ENCODE measurements around the gene FOXC1.

The FOXC1 gene

DNA sequence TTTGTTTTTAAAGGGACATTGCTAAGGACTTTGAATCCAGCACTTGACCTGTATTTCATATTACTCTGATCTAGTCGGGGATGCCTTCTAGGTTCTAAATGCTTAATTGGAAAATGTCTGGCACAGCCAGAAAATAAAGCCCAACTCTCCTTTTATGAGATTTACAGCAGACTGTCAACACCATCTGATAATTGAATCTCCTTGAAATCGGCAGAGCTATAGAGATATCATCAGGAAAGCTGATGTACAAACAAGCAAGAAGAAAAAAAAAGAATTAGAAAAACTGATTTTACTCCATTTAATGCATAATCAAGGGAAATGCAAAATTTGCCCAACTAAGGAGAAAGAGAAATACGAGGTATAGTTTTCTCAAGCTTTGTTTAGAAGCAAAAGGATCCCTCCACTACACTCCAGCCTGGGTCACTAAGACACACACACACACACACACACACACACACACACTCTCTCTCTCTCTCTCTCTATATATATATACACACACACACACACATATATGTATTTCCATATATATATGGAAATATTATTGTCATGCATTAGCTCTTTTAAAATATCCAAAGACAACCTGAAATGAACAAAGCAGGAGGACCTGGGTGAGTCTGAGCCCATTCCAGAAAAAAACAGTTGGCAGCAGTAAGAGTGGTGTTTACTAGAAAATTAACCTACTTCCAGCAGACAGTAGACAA, 9.5 kb upstream of the FOXC1 start:
- DNase-seq (ENCODE audit: low read depth in 2 of 2): no peak

DNA sequence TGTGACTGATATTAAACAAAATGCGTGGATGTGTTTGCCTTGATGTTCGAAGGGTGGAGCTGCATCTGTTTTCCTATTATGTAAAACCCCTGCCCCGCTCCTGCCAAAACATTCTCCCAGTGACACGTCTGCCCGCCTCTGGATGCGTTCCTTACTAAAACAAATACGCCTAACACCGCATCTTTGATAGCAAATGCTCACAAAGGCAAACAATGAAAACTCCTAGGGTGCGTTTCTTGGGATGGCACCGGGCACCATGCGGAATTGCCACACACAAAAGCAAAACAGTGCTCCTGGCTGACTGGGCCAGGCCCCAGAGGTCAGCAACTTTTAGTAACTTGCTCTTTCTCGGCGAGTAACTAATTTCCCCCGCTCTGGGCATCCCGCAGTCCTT, 9.0 kb upstream of the FOXC1 start:
- no peak for DNase-seq (ENCODE audit: low read depth in 2 of 2)

DNA sequence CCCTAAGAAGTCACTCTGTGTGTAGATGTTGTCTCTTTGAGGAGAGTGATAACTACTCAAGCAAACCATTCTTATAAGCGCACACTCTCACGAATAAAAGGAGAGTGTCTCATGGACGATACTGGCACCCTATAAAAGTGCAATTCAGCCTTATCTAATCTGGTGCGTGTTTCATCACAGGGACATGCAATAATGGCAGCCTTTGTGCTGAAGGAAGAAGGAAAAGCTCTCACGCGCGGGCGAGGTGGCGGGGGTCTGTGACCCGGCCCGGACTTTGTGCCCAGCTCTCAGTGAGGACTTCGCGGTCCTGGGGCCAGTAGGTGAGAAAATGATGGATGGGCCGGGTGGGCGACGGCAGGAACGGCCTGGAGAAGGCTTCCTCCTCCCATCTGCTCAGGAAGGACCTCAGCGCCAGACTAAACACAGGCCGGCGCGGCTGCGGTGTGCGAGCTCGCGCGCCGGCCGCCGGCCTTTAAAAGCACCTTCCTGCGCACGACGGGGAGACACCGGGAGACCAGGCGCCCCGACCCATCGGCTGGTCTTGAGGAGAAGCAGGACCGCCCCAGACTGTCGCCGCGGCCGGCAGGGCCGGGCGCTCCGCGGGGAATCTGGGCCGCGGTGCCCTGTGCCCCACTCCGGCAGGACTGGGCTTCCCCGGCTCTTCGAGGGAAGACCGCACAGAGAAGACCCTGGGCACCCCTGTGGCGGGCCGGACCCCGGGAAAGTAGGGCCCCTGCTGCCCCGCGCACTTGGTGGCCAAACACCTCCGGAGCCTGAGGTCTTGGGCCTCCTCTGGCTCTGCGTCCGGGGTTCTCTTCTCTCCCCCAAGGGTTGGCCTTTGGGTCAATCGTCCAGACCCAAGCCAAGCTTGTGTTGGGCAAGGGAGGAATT, 8.3 kb upstream of the FOXC1 start:
- no peak for DNase-seq (ENCODE audit: low read depth in 2 of 2)

DNA sequence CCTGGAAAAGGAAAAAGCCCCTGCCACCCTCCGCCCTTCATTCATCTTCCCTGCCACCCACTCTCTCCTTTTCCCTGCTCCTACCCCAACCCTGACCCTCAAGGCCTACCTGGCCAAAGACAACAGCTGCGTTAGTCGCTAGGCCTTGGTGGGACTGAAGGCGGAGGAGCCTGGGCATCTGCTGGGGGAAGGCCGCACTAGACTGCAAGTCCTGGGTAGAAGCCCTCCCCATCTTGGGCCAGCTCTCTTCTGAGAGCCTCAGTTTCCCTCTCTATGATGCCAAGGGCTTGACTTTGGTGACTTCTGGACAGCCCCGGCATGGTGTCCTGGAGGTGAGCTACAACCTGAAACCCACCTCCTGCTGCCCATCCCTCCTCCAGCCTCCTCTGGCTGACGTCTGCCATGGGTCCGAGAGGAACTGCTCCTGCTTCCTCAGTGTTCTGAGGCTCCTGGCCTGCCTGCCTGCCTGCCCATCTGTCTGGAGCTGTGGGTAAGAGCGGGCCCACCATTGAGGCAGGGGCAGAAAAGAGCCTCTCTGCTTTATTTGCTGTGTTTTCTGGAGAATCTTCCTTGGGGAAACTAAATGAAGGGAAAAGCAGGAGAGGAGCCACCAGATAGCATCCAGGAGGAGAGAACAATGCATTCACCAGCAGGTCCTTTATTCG, 7.5 kb upstream of the FOXC1 start:
- DNase-seq (ENCODE audit: low read depth in 2 of 2): no peak

DNA sequence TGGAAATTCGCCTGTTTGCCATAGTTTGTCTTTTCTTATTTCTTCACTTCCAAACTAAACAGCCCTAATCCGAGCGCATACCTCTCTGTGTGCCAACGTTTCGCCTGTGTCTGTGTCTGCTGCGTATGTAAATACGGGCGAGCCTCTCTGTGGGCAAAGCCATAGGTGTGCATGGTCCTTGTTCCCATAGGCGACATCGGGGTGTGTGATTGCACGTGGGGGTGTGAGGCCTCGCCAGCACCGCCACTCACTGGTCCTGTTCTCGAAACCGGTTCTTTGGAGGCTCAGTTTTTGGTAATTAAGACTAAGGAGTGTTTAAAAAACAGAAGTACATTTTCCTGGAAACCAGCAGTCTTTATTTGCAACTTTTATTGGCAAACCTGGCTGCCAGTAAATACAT, 6.0 kb upstream of the FOXC1 start:
- no peak for DNase-seq (ENCODE audit: low read depth in 2 of 2)

DNA sequence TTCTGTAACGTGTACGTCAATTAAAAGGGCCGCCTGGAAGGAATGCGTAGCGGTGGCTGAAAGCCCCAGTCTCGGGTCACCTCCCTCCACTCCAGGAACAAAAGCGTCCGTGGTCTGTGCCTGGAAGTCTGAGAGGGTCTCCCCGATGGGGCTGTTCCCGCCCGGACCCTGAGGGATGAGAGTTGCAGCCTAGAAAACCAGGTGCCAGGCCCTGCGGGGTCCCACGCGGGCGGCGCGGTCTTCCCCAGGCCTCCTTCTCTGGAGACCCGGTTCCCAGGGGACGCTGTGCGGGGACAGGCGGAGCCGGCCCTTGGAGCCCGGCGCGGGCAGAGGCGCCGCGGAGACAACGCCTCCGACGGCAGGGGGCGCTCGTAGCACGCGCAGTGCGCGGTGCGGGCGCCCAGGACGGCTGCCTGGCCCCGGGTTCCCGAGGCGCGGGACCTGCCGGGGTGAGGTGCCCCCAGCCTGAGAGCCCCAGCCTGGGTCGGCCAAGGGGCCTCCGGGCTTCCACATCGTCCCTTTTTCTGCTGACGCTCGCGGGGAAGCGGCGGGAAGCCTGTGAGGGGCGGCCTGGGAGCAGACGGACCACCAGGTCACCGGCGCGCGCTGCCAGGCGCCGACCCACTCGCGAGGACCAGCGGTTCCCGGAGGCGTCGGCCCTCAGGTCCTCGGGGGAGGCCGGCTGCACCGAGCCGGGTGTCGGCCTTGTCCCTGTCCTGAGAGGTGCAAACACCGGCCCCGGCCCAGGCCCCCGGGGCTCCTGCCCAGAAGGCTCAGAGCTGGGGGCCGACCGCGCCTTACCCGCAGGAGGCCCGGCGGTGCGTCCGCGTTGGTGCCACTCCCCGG, 5.3 kb upstream of the FOXC1 start:
- peak; percentile 36 to 42 for DNase-seq (ENCODE audit: low read depth in 2 of 2)

DNA sequence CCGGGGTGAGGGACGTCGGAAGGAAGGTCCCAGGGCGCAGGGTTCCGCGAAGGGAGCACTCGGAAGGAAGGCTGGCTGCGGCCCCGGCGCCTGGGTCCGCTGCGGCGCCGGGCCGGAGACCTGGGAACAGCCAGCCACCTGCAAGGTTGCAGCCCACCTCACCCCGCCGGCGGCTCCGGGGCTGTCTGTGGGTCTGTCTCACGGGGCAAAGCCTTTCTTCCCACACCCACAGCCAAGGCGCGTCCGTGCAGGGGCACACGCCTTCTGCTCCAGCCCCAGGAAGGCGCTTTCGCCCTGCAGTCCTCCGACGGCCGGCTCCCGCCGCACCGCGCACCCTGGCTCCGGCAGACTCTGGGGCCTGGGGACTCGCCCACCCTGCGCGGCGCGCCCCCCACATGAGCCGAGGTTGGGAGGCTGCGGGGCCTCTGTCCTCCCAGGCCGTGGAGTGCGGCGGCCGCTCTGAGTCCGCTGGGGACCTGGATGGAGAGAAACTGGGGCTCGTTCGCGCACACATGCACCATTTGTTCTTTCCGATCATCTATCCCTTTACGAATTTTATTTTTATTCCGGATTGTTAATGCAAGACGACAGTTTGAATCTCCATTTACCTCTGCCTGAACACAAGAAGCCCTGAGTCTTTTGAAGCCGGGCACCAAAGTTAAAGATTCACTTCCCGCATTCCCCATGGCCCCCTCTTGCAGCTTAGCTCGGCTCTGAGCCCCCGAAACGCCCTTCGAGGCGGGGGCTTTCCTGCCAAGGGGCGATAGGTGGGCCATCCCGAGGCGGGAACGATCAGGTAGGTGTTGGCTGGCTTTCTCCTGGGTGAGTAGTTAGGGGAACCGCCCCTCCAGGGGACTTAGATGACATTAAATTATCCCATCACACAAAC, 4.5 kb upstream of the FOXC1 start:
- no peak for DNase-seq (ENCODE audit: low read depth in 2 of 2)

DNA sequence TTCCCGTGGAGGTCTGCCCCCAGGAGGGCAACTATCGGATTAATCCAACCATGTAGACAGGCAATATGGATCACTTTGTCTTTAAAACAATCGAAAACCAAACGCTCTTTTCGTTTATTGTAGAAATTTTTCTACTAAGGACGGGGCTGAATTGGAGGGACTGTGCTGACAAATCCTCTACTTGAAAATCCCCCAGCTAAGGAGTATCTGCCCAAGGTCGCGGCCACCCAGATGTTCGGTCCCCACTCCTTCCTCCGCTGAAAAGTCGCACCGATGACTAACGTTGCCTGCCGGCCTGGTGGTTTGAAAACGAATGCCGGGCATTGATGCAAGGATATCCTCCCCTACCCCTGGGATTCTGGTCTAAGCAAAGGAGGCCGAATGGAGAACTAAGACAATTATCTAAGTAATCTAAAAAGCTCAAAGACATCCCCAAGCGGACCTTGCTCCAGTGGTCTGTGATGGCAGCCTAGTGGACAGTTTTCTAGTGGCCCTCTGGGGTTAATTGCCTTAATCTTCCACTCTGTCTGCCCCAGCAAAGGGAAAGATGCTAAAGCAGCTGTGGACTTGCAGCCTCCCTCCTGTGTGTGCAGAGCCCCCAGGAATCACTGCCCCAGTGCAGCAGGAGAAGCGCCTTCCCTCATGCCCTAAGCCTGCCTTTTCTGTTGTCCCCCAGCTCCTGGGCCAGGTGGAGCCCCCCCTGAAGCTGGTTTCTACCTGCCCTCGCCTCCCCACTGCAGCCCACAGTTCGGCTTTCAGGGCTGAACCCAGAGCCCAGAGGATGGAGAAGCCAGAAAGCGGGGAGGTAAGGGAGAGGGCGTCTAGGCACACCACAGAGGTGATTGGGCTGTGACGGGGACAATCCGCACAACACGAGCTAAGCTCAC, 3.6 kb upstream of the FOXC1 start:
- DNase-seq (ENCODE audit: low read depth in 2 of 2): no peak

DNA sequence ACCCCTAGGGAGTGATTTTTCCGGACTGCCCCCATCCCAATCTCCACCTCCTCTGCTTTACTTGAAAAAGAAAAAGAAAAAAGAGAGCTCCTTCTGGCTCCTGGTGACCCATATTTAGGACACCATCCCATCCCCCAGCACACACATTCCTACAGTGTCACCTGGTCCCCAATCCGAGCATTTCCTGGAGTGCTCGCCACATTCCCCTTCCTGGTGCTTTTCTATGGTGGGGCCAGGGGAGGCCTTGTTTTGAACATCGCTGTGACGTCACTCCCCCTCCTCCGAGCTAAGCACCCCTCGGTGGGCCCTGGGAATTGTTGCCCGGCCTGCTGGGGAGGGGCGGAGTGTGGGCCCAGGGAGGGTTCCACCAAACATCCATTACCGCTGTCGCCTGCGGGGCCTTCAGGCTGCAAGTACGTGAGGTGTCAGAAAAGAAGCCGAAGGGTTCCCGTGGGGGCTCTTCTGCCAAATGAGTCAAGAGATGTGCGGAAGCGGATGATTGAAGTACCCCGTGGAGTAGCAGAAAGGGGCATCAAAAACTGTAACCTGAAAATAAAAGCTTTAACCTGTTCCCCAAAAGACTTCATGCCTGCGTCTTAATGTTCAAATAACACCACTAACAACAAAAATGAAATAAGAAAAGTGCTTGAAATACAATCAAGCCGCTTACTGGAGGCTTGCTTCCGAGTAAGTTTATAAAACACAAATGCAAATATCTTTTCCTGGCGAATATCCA, 2.8 kb upstream of the FOXC1 start:
- DNase-seq (ENCODE audit: low read depth in 2 of 2): no peak

DNA sequence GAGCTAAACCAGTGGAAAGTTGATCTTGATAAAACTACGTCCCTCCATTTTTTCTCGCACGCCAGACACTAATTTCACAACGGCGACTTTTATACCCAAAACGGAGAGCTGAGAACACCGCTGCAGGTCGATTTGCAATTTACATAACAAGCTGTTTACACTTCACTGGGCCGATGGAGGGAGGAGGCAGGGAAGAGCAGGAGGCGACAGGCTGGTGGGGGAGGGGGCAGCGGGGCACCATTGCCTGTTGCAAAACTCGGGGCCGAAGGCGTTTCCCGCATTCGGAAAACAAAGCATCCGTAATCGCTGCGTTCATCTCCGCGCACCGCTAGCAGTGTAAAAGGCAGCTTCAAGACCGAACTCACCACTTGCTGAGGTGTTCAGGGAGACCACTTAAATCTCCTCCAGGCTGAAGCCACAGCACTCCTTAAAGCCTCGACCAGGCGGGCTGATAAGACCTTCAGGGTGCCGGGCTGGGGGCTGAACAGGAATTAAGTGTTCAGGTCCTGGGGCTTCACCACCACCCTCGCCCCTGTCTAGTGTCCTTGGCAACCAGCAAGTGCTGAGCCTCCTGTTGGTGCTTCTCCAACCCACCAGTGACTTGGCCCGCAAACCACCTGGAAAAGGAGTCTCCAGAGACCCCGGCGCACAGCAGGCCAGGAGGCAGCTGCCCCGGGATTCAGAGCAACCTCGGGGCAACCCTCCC, 2.0 kb upstream of the FOXC1 start:
- DNase-seq (ENCODE audit: low read depth in 2 of 2): no peak

DNA sequence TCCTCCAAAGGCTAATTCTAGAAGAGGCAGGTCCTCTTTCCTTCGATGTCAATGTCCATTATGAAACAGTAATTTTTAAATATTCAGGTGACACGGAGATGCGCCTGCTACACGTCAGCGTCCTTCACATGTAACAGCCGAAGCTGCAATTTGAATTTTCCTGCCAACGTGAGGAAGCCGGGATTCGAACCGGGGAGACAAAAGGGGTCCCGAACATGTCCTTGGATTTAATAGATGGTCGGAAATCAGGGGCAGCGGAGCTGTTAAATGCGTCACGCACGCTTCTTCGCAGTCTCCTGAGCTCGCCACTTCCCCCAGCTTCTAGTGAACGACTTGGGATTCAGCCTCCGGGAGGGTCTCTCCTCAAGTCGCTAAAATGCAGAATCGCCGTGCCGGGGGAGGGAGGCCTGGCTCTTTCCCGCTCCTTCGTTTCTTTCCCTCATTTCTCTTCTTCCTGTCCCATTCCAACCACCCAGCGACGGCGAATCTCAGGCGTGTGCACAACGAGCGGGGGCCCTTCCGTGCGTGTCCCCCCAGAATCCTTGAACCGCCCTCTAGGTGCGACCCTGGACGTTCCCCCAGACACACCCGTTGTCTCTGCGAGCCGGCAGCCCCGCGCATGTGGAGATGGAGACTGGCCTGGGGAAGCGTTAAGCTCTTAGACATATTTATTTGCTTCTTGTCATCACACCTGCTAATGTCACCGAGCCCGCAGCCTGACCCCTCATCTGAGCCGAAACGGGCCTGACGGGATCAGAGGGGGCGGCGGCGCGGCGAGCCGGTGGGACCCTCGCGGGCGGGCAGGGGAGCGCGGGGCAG, 1.3 kb upstream of the FOXC1 start:
- DNase-seq (ENCODE audit: low read depth in 2 of 2): no peak

DNA sequence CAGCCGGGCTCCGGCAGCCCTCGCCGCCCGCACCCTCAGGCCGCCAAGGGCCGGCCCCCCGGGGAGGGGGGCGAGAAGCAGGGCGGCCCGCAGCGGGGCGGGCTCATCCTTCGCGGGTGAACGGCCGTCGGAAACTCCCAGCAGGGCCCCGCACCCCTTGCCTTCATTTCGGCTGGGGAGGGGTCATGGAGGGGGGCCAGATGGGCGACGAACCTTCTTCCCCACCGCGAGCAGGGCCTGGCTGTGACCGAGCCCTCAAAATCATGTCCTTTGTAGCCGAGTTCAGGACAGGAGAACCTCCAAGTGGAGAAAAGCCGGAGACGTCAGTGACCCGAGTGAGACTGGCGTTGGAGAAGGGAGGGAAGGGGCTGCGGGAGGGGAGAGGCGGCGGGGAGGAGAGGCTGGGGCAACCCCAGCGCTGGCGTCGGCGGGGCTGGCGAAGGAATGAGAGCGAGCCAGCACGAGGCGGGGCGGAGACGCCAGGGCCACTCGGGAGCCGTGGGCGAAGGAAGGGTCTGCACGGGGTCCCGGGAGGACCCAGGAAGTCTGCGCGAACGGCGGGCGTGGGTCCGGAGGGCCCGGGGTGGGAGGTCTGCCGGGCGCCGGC, 571 bp upstream of the FOXC1 start:
- no peak for DNase-seq (ENCODE audit: low read depth in 2 of 2)

DNA sequence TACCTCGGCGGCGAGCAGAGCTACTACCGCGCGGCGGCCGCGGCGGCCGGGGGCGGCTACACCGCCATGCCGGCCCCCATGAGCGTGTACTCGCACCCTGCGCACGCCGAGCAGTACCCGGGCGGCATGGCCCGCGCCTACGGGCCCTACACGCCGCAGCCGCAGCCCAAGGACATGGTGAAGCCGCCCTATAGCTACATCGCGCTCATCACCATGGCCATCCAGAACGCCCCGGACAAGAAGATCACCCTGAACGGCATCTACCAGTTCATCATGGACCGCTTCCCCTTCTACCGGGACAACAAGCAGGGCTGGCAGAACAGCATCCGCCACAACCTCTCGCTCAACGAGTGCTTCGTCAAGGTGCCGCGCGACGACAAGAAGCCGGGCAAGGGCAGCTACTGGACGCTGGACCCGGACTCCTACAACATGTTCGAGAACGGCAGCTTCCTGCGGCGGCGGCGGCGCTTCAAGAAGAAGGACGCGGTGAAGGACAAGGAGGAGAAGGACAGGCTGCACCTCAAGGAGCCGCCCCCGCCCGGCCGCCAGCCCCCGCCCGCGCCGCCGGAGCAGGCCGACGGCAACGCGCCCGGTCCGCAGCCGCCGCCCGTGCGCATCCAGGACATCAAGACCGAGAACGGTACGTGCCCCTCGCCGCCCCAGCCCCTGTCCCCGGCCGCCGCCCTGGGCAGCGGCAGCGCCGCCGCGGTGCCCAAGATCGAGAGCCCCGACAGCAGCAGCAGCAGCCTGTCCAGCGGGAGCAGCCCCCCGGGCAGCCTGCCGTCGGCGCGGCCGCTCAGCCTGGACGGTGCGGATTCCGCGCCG, 994 bp downstream of the FOXC1 start:
- DNase-seq (ENCODE audit: low read depth in 2 of 2): no peak

DNA sequence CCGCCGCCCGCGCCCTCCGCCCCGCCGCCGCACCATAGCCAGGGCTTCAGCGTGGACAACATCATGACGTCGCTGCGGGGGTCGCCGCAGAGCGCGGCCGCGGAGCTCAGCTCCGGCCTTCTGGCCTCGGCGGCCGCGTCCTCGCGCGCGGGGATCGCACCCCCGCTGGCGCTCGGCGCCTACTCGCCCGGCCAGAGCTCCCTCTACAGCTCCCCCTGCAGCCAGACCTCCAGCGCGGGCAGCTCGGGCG, 1.5 kb downstream of the FOXC1 start:
- DNase-seq (ENCODE audit: low read depth in 2 of 2): no peak

DNA sequence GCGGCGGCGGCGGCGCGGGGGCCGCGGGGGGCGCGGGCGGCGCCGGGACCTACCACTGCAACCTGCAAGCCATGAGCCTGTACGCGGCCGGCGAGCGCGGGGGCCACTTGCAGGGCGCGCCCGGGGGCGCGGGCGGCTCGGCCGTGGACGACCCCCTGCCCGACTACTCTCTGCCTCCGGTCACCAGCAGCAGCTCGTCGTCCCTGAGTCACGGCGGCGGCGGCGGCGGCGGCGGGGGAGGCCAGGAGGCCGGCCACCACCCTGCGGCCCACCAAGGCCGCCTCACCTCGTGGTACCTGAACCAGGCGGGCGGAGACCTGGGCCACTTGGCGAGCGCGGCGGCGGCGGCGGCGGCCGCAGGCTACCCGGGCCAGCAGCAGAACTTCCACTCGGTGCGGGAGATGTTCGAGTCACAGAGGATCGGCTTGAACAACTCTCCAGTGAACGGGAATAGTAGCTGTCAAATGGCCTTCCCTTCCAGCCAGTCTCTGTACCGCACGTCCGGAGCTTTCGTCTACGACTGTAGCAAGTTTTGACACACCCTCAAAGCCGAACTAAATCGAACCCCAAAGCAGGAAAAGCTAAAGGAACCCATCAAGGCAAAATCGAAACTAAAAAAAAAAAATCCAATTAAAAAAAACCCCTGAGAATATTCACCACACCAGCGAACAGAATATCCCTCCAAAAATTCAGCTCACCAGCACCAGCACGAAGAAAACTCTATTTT, 2.0 kb downstream of the FOXC1 start:
- no peak for DNase-seq (ENCODE audit: low read depth in 2 of 2)
